NCI-H2171 (cell line): ENCODE measurements around the gene PRICKLE2.

ENCODE experiments used
- DNase-seq: peaks from one replicate; lab custom pipeline; 2025; lab: John Stamatoyannopoulos, UW

PRICKLE2 gene

DNA sequence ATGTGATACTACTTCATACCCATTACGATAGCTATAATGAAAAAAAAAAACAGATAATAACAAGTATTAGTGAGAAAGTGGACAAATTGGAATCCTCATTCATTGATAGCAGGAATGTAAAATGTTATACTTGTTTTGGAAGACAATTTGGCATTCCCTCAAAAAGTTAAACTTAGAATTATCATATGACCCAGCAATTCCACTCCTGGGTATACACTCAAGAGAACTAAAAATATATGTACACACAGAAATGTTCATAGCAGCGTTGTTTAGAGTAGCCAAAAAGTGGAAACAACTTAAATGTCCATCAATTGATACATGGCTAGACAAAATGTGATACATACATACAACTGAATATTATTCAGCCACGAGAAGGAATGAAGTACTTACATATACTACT lies 69.9 kb downstream of the PRICKLE2 start:
- no peak for DNase-seq

DNA sequence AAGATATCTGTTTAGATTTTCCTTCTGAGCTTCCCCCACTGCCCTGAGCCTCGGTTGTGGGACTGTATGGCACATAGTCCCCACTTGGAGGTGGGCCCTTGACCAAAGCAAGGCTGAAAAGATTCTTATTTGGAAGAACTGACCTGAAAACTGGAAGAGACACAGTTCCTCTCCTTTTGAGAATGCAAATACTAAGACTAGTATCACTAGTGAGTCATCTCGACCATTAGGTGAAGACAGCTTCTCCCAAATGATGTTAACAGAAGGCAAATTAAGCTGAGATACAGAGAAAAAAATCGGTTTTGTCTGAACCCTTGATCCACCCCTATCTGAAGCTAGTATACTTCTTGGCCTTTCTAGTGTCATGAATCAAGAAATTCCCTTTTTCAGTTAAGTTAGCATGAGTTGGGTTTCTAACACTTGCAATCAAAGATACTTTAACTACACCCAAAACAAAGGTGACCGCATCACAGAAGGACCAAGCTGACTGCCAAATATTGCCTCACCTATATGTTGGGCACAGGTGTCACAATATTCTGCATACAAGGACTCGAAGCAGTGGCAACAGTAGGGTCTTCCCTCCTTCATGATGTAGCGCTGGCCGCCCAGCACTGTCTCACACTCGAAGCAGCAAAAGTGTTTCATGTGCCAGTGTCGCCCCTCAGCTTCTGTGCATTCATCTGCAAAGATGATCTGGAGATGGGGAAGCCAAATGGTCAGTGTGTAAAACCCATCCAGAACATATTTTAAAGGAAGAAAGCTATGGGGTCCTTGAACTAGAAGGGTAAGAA lies 72.4 kb downstream of the PRICKLE2 start:
- DNase-seq: no peak

DNA sequence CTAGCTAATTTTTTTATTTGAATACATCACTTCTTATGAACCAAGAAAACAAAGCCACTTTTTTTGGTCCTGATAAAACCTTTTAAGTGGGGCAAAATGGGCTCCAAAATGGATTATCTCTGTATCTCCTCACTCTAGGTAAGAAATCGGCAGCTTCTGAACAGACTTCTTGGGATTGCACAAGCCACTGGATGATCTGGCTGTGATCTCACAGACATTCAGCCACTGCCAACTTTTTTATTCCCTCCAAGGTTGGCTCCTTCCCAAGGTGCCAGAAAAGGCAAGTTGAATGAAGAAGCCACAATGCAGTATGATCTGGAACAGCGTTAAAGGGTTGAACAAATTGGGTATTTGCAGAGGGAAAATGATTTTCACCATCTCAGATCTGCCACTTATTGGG lies 73.2 kb downstream of the PRICKLE2 start:
- no peak for DNase-seq

DNA sequence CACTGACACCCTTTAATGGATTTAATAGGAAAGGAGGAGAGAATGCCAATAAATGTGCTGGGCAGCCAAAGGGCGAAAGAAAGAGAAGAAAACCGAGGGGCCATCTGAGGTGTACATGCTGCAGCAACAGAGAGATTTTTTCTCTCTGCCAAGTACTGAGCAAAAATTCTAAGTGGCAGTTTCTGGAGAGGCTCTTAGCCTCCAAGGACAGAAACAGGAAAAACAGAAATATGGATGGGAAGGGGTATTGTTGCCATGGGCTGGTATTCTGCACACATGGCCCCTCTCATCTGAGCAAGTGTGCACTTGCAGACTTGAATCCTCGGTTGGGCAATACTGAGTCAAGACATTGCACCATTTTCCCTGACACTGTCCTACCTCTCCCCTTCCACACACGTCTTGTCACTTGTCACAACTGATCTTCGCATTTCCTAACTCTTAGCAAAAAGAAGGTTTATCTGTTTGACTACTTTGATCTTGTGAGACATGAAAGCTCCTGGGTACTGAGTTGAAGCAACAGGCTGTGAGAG lies 73.9 kb downstream of the PRICKLE2 start:
- no peak for DNase-seq

DNA sequence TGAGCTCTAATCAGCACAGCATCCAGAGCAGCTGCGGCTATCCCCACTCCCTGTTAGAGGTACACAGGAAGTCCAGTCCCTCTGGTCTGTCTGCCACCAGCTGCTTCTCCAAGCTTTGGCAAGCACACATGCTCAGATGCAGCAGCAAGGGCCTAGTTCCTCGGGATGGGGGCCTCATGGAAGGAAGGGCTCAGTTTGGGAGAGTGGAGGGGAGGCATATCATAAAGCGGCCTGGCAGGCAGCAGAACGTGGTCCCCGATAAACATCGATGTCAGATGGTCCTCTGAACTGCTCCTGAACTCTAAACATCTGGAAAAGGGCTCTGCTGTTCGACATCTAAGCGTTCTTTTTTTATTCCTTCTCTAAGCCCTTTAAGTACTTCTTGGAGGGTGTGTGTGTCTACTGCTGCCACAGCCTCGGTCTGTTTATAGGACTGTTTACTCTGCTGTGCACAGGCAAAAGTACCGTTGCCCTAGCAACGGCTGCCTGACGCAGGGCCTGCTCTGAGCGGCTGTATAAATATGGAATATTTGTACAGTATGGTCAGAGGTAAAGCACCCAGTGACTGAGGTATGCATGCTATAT lies 74.6 kb downstream of the PRICKLE2 start:
- DNase-seq: peak; percentile 18

DNA sequence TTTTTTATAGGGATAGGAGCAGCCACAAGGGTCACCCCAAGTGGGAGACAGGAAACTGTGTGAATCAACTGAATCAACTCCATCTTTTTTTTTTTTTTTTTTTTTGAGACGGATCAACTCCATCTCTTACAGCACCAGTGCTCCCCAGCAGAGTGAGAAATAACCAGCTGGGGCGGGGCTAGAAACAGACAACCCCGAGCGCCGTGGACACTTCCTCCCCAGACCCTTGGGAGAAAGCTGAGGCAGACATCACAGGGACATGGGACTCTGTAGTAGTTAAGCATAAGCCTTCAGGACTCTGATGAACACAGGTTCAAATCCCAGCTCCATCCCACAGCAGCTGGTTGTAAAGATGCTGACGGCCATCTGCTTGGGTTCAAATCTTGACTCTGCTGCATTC lies 75.4 kb downstream of the PRICKLE2 start:
- no peak for DNase-seq

DNA sequence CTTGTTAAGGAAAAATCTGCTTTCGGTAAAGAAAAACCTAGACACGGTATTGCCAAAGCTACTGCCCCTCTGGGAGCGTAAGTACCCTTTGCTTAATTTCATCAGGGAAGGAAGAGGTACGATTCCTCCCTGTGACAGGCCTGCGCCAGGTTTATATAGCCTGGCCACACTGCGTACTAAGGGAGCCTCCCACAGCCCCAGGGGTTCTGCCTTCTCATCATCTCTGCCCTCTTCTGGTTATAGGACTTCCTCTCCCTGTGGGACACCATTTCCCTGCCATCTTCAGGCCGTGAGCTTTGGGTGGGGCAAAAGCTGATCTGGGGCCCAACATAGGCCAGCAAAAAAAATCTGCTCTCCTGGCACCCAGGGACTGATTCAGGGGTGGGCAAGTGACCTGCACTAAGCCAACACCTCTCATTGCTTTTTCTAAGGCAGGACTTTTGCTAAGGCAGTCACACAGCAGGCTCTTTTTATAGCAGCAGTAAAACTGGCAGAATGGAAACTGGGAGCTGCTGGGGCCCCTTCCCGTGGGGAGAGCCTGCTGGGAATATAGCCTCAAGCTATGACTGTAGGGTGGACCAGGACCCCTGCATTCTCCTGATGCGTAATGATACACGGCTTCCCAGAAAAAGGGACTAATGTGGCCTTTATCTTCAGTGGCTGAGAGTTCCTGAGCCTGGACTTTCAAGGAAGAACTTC lies 76.2 kb downstream of the PRICKLE2 start:
- no peak for DNase-seq

DNA sequence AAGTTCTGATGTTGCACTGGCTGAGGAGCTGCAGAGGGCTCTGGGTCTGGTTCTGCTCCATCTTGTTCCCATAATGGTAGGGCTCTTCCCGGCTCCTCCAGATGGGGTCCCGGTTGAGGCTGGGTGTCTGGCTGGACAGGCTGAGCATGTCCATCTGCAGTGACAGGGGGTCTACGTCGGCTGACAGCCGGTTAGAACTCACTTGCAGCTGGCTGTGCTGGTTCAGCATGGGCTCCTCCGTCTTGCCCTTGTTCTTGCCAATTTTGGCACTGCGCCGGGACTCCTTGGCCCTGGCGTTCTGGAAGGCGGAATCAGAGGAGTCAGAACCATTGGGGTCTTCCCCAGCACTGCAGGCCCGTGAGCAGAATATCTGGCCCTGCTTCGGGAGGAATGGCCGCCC lies 78.1 kb downstream of the PRICKLE2 start:
- no peak for DNase-seq

DNA sequence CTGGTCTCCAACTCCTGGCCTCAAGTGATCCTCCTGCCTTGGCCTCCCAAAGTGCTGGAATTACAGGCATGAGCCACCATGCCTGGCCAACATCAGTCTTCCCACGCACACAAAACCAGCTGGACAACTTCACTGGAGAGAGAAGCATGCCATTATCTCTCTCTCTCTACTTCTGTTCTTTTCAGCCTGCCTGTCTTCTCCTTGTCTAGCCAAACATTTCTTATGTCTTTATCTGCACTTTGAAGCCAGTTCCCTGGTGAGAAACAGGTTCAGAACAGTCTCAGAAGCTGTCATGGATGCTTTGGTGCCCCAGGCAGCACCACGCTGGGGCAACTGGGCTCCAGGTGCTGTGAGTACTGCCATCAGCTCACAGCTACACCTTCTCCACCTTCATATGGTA lies 79.8 kb downstream of the PRICKLE2 start:
- DNase-seq: no peak

DNA sequence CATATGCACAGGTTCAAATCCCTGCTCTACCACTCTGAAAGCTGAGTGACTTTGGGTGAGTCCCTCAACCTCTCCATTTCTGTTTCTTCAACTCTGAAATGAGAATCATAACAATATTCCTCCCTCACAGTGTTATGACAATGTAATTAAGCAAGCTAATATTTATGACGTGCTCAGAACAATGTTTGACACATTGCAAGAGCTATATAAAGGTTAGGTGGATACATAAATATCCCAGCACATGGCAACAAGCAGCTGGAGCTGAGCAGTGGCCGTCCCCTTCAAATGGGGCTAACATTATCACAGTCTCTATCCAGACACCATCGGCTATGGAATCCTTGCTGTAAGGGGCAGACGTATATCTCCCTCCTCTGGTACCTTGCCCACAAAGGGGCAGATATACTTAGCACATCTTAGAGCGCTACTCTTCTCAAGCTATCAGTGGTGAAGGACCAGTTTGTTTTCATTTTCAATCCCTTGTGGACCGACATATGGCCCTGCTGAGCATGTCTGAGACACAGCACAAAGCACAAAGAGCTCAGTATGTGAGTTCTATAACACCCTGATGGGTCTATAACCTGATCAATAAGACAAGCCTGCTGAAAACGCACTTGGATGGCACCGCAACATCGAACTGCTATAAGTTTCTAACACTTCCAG lies 80.9 kb downstream of the PRICKLE2 start:
- DNase-seq: no peak

DNA sequence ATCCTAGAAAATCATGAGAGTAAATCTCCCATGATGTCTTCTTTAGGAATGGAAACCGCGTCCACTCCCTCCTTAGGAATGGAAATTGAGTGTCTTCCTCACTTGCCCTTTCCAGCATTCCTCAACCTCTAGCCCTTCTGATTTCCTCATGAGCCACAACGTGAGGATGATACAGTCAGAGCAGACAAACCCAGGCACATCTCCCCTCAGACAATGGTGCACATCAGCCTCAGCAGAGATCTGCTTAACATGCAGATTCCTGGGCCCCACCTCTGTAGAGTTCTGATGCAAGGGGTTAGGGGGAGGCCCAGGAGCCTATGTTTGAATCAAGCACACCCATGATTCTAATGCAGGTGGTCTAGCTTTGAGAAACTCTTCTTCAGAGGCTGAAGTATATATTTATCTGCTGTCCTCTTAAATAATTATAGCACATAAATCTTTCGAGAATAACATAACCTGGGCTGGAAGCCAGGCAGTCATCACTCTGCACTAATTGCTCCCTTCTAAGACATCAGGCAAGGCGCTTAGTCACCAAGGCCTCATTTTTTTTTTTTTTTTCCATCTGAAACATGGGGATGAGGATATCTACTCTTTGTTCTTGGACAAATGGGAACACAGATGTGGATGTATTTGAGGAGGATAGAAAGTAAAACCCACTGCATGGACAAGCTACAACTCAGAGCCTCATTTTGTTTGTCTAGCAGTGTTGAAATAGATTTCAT lies 81.7 kb downstream of the PRICKLE2 start:
- peak; percentile 62 for DNase-seq

DNA sequence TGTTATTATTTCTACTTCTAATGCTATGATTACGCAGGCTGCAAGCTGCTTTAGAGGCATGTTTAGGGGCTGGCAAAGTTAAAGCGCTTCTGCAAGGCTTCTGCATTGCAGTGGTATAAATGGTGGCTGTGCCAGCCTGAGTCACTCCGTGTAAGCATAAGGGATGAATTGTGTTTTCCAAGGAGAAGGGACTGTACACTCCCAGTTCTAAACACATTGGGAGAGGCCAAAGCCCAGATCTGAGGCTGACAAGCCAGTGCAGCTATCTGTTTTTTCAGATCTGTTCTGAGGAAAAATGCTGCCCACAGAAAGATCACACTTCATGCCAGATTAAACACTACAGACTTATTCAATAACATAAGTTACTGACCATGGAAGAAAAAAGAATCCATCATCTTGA lies 83.8 kb downstream of the PRICKLE2 start:
- DNase-seq: no peak

DNA sequence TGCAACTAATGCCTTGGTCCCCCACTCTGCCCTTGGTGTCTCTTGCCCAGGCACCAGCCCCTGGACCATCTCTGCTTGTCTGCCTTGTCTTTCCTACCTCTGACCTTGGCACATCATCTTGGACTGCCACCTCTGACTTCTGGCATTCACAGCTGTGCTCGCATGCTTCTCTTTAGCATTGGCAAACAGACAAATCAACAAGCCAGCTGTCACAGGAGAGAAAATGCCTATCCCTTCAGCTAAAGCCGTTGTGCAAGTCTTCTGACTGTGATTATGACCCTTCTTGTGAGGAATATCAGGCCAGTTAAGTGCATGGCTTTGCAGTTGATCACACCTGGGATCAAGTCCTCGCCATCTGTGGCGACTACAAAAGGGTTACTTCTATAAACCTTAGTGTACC lies 84.6 kb downstream of the PRICKLE2 start:
- no peak for DNase-seq

DNA sequence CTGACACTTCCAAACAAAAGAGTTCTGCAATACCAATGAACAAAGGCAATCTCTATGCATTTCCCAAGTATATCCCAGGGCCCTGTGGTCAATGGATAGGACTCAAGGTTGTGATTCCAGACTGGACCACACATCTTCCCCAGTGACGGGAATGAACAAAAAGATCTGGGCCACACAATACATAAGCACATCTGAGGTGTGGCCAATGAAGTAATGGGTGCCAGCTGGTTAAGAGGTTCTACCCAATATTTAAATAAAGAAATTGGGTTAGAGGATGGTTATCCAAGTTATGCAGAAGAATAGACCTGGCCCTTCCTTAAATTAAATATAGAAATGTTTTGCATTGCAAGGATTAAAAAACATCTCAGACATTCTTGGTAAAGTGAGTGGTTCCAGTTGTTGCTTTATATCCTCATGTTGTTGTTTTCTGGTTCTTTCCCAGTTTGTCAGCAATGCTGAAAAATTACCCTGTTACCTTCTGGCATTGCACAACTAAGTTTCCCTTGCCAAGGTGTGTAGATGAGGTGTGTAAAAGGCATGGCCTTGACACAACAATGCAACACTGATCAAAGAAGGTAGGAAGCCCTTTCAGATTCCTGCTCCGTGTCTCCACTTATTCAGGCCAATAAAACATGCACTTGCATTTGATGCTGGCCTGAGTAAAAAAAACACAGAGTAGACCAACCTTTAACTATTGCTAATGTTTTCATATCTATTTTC lies 86.5 kb downstream of the PRICKLE2 start:
- no peak for DNase-seq

DNA sequence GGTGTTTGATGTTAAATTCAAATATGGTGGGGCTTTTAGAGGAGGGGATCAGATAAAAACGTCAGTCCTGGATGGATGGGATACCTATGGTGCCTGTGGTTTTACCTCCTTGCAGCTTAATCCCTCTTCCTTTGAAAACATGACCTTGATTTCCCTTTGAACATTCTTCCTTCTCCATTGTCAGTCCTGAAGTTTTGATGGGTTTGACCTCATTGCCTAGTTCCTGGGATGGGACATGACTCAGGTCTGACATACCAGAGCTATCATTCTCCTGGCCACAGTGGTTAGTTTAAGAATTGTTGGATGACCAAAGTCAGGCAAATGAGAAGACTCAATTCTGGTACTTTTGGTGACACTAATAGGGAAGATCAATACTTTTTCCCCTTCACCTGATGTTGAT lies 87.2 kb downstream of the PRICKLE2 start:
- no peak for DNase-seq

DNA sequence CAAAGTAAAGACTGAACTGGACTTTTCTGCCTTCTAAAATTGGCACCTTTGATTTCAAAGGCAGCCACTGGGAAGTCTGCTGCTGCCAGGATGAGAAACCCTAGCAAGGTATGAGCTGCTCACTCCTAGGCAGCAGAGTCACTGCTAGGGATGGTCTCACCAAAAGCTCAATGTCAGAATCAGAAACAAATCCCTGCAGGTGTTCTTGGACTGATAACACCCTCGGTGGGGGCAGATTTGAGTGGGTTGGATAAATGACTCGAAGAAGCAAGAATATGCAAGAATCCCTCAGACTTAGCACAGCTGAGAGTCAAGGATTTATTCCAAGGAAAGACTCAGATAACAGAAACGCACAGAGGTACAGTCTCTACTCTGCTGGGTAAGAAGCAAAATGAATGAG lies 90.4 kb downstream of the PRICKLE2 start:
- no peak for DNase-seq

DNA sequence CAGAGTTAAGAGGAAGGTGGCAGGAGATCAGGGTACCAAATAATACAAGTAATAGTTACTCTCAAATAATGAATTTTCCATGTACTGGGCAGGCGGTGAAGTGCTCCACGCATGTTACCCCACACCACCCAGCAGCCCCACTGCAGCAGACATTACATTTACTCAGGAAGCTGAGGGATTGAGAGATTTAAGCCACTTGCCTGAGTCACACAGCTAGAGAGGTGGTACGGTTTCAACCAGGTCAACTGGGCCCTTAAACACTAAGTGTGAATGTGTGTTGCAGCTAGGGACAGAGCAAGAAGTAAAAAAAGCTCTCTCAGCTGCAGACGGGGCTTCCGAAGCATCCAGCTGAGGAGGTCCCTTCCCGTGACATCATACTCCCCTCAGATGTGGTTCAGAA lies 91.3 kb downstream of the PRICKLE2 start:
- DNase-seq: no peak

DNA sequence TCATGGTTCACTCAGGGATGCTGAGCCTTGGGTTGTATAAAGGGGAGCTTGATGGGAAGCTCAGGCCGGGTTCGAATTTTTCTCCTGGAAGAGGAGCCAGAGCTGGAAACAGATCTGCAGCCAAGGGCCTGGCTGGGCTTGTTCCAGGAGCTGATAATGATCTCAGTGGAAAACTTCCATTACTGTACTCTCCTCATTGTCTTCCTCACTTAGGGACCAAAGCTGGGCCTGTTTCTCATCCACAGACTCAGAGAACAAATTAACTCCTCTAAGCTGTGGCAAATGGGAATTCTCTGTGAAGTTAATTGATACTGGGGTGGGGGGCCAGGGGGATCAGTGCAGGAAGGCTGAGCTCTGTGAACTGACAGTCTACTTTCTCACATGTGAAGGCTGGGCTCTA lies 92.0 kb downstream of the PRICKLE2 start:
- no peak for DNase-seq

DNA sequence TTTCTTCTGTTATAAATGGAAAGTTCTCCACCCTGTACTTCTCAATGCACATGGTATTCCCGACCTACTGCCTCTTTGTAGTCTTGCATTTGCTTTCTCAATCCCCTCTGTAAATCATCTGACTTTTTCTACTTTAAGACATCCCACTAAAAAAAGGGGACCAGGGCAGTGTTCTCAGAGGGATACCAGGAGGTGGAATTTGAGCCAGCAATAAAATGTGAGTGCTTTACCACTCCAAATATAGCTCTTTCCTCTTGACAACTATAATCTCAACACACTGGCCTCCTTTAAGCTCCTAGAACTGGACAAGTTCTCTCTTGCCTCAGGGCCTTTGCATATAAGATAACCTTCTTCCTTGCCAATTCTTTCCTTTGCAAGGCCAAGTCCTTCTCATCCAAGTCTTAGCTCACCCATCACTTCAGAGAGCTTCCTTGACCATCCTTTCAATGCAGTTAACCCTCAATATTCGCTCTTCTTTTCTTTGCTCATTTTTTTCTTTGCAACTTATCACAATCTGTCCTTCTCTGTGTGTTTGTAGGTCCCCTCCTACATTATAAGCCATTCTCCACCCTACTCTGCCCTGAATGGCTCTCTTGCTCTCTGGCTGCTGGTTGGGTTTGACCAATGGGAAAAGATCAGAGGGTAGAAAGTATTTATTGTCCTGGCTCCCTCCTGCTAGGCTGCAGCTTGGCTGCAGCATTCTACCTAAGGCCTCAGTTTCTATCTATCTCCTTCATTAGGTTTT lies 93.4 kb downstream of the PRICKLE2 start:
- DNase-seq: no peak

DNA sequence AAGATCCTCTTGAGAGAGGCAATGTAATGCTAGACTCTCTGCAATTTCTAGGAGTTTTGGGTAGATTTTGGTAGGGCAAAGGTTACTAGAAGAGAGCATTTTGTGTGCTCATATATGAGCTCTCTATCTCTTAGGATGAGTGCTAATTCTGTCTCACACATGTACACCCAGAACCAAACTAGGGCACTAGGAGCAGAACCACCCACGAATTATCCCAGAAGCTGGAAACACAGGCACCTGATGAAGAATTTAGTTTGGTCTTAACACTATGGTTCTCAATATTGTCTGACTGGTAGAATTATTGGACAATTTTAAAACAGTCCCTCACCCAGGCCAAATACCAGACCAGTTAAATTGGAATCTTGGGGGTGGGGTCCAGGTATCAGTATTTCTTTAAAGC lies 94.8 kb downstream of the PRICKLE2 start:
- DNase-seq: no peak

DNA sequence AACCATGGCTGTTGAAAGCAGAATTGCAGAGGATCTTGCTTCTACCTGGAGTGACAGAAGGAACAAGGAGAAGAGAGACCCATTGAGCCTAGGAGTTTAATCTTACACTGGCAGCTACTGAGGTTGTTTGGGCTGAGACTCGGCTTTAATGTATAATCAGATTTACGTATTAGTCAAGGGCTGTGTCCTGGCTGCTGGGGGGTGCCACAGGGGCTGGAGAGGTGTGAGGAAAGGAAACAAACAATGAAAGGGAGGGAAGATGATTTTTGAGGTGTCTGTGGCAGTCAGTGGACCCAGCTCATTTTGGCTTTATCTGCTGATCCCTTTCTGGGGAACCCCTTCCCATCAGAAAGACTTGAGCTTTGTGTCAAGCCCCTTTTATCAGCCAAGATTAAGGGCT lies 95.7 kb downstream of the PRICKLE2 start:
- no peak for DNase-seq
